Measurements from ENCODE around the gene ACTA1.

DNA sequence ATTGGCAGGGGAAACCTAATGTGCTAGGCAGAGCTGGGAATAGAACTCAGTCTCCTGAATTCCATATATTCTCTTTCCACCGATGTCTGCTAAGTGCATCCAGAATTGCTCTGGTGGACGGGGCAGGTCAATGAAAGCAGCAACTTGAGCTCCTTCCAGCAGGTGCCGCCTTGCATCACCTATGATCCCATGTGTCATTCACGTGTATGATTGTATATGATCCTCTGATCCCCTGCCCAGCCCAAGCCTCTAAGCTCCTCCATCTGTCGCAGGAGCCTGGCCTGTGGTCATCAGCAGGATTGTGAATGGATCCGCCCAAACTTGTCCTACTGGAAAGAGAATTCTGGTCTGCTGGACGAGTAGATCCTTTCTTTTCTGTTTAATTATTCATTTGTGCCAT, 13.1 kb downstream of the ACTA1 start:
- TF ChIP-seq SUZ12 (IDR thresholded peaks at IDR 0.05; ENCODE audit: extremely low read depth, insufficient read depth, insufficient read length): no peak
- TF ChIP-seq ZNF274 (IDR thresholded peaks at IDR 0.05; ENCODE audit: low read depth, low read length): no peak
